Gastrocnemius medialis (tissue), 4 donors: Measurements from ENCODE around the gene ZBTB7C.

Experiments
- CTCF ChIP-seq, 5 experiments: fragments of 450-650 bp in 3 of 5; fragments of 200-600 bp in 2 of 5; sonication (generic) in 2 of 5; IDR thresholded peaks in 4 of 5; conservative IDR thresholded peaks in 1 of 5; 1 replicate in 4 of 5; 2 replicates in 1 of 5; pipeline ENCODE4 v1.5.1; 2016 to 2019; ENCODE audit warnings: antibody characterized with exemption in 5 of 5, mild to moderate bottlenecking in 3 of 5, moderate library complexity in 3 of 5
- POLR2A ChIP-seq, 2 donors: fragments of 450-650 bp; IDR thresholded peaks; one replicate each; pipeline ENCODE4 v1.6.1; 2017; ENCODE audit warnings: antibody characterized with exemption in 2 of 2, mild to moderate bottlenecking in 2 of 2, moderate library complexity in 2 of 2

- TF ChIP-seq CTCF (IDR thresholded peaks at IDR 0.05 in 4 of 5, conservative IDR thresholded peaks at IDR 0.05 in 1 of 5): no peak
- TF ChIP-seq POLR2A (IDR thresholded peaks at IDR 0.05): no peak
Observed at GRCh38 chr18:48152549-48152948, 256.6 kb downstream of the ZBTB7C start.
